Spleen (tissue), 7 donors: Measurements from ENCODE around the gene PLB1.

ENCODE experiments used
- CTCF ChIP-seq, 11 experiments: fragments of 200-600 bp in 7 of 11; fragments of 450-650 bp in 4 of 11; sonication (generic) in 4 of 11; IDR thresholded peaks in 8 of 11; conservative IDR thresholded peaks in 3 of 11; 1 replicate in 7 of 11; 2 replicates in 4 of 11; pipeline versions ENCODE4 v1.4.0 to v1.8.0; 2016 to 2021; ENCODE audit warnings: antibody characterized with exemption in 11 of 11, inconsistent platforms in 4 of 11, mild to moderate bottlenecking in 1 of 11
- POLR2A ChIP-seq, 3 donors: fragments of 450-650 bp; IDR thresholded peaks; one replicate each; pipeline ENCODE4 v1.5.1; 2017; ENCODE audit warnings: antibody characterized with exemption in 3 of 3, mild to moderate bottlenecking in 1 of 3
- POLR2AphosphoS5 ChIP-seq, 3 donors: sonication (generic); formaldehyde crosslinking; IDR thresholded peaks; one replicate each; pipeline ENCODE4 v1.5.1; 2017; ENCODE audit warnings: antibody characterized with exemption in 3 of 3
- donor health status: DM: no; HTN: no; CAD: no; lungs with moderate emphysema.
- donor health status: DM: no; HTN: no; CAD: no.
- donor health status: DM: no; HTN: no; CAD: no.

GRCh38 chr2:28475088-28475595 is 20.7 kb upstream of the PLB1 start:
- TF ChIP-seq CTCF (IDR thresholded peaks at IDR 0.05 in 8 of 11, conservative IDR thresholded peaks at IDR 0.05 in 3 of 11): no peak
- no peak for TF ChIP-seq POLR2A (IDR thresholded peaks at IDR 0.05)
- TF ChIP-seq POLR2AphosphoS5 (IDR thresholded peaks at IDR 0.05): no peak
